ENCODE measurements around the gene SAMHD1. TPM values are rescaled to one million over a fixed set of nuclear protein-coding genes. Genes with fewer than 3 reads are reported as not detected.

The SAMHD1 gene
- total RNA-seq, 4 donors from 2014 or later, result 295 to 471 (median 350) TPM

DNA sequence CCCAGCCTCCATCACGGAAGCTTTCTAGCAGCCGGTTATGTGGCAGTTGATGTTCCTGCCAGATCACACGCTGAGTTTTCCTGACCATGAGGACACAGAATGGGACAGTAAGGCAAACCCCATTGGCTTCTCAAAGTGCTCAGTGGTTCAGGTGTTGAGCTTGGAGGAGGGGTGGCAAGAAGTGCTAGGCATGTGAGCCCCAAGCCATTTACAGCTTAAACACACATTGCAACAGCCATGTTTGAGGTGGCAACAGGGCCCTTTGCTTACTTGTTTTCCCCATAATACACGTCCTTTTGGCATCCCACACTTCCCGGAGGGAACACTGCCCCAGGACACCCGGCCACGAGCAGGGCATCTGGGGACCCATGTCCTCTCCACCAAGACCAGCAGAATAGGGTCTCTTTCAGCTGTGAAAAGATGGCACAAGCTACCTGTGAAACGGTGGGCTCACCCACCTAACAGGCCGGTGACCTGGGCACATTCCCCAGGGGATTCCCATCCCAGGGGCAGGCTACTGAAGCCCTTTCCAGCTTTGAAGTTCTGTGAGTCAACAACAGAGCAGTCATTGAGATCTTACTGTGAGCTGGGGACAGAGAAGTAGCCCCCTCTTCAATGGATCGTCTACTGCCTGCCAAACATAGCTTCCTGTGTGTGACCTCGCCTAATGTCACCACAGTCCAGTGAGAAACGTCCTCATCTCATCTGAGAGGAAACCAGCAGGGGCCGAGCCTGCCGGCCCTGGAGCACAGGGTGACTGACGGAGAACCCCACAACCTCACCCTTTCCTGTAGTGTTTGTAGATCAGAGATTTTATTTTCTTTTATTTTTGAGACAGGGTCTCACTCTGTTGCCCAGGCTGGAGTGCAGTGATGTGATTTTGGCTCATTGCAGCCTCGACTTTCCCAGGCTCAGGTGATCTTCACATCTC is 79.6 kb downstream of the SAMHD1 start:
- ATAC-seq (ENCODE audit: low FRiP score) (no peak), DNase-seq (ENCODE audit: low spot score) (no peak)
- no peak for TF ChIP-seq CTCF (IDR thresholded peaks at IDR 0.05)

DNA sequence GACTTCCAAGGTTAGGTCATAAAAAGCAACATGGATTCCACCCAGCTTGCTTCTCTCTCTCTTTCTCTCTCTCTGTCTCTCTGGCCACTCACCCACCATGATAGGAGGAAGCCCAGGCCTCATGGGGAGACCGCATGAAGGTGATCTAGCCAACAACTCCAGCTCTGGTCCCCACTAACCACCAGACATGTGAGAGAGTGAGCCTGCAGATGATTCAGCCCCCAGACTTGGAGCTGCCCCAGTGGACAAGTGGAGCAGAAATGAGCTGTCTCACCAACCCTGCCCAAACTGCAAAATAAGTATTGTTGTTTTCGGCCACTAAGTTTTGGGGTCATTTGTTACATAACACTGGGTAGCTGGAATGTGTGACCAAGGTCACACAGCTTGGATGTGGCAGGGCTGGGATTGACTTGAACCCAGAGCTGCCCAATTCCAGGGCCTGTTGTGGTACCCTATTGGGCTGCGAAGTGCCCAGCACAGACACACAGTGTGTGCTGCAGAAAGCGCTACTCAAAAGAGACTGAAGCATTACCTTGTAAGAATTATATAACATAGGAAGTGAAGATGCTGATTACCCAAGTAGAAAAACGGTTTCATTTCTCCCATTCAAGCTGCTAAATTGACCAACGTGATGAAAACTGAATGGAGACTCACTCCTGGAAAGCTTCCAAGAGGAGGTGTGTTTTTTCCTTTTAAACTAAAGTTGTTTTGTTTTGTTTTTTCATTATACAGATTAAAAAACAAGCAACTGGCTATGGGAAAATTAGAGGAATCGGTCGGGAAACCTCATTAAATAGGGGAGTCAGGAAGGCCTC is 84.6 kb downstream of the SAMHD1 start:
- DNase-seq (ENCODE audit: low spot score), result no peak
- ATAC-seq (ENCODE audit: low FRiP score), result no peak
- TF ChIP-seq CTCF (IDR thresholded peaks at IDR 0.05), result no peak

- DNase-seq (ENCODE audit: low spot score) (no peak), ATAC-seq (ENCODE audit: low FRiP score) (no peak)
- no peak for TF ChIP-seq CTCF (IDR thresholded peaks at IDR 0.05)
These were observed 85.3 kb downstream of the SAMHD1 start for GRCh38 chr20:36866164-36866563.

DNA sequence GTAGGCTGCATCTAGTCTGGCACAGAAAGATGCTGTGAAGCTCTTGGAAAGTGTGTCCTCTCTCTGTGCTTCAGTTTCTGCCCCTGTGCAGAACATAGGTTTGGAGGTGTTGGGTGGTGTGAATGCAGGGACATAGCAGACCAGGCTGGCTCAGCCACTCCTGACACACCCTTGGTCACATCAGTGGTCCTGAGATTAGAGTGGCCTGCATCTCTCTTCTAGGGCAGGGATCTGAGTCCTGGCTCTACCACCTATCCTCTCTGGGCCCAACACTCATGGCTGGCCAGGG is 85.7 kb downstream of the SAMHD1 start:
- DNase-seq (ENCODE audit: low spot score) (no peak), ATAC-seq (ENCODE audit: low FRiP score) (no peak)
- no peak for TF ChIP-seq CTCF (IDR thresholded peaks at IDR 0.05)

- no peak for TF ChIP-seq CTCF (IDR thresholded peaks at IDR 0.05)
- no peak for ATAC-seq (ENCODE audit: low FRiP score)
- no peak for DNase-seq (ENCODE audit: low spot score)
These were observed 86.2 kb downstream of the SAMHD1 start for GRCh38 chr20:36865076-36865860.

- ATAC-seq (ENCODE audit: low FRiP score), result peak; percentile 2
- no peak for DNase-seq (ENCODE audit: low spot score)
- TF ChIP-seq CTCF (IDR thresholded peaks at IDR 0.05), result no peak
These were observed 88.4 kb downstream of the SAMHD1 start for GRCh38 chr20:36862857-36863668.
